GM06990 (cell line): Measurements from ENCODE around the gene HEATR3.
"Not testable (repeated sequence)": the region's sequence is repeated elsewhere in the genome, so short reads cannot be mapped to it uniquely, and the experiment has no call there.

ENCODE experiments used
- DNase-seq: peaks from one replicate; pipeline ENCODE4 v3.0.0-alpha.2; 2011; ENCODE audit not compliant: insufficient read length; ENCODE audit errors: extremely low read depth
- H3K27me3 ChIP-seq: replicated peaks from 2 replicates; pipeline ENCODE4 v1.6.0; 2011; ENCODE audit warnings: low read length; ENCODE audit not compliant: control insufficient read depth, insufficient read depth
- H3K36me3 ChIP-seq: 2 replicates; pipeline ENCODE4 v1.5.1; 2011; ENCODE audit warnings: low read length; ENCODE audit not compliant: control insufficient read depth, insufficient read depth
- H3K4me3 ChIP-seq: replicated peaks from 2 replicates; pipeline ENCODE4 v1.5.1; 2011; ENCODE audit warnings: low read depth, mild to moderate bottlenecking, control low read depth, low read length
- TF ChIP-seq, protein P1 (sequence below): IDR thresholded peaks from 2 replicates; pipeline ENCODE4 v1.5.1; 2011; ENCODE audit warnings: low read length, control low read depth, mild to moderate bottlenecking, inconsistent platforms; ENCODE audit not compliant: insufficient read depth, poor library complexity, severe bottlenecking

HEATR3 gene

DNA sequence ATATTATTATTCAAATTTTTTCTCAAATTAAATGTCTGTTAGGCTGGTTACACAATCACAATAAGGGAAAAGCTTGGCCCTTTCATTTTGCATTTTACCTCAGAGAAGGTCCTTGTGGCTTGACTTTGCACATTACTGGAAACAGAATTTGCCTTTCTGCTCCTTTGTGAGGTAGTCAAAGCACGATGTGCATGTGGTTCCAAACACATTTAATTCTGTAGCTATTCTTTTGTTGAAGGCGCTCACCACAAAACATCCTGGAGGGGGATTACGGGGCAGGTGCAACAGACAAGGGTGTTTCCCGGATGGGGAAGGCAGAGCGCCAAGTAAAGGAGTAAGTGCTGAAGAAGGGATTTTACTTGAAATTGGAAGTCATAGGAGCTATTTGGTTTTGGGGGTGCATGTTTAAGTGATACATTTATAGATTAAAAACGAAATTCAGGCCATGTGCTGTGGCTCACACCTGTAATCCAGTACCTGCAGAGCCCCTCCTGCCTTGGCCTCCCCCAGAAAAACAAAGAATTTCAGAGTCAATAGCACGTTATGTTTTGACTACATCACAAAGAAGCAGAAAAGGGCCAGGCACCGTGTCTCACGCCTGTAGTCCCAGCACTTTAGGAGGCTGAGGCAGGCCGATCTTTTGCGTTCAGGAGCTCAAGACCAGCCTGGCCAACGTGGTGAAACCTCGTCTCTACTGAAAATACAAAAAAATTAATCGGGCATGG, 56.1 kb downstream of the HEATR3 start:
- no peaks in the 10 kb centered on the region for H3K27me3 ChIP-seq
- TF ChIP-seq, protein P1, sequence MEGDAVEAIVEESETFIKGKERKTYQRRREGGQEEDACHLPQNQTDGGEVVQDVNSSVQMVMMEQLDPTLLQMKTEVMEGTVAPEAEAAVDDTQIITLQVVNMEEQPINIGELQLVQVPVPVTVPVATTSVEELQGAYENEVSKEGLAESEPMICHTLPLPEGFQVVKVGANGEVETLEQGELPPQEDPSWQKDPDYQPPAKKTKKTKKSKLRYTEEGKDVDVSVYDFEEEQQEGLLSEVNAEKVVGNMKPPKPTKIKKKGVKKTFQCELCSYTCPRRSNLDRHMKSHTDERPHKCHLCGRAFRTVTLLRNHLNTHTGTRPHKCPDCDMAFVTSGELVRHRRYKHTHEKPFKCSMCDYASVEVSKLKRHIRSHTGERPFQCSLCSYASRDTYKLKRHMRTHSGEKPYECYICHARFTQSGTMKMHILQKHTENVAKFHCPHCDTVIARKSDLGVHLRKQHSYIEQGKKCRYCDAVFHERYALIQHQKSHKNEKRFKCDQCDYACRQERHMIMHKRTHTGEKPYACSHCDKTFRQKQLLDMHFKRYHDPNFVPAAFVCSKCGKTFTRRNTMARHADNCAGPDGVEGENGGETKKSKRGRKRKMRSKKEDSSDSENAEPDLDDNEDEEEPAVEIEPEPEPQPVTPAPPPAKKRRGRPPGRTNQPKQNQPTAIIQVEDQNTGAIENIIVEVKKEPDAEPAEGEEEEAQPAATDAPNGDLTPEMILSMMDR: no peak
- no peaks in the 10 kb centered on the region for H3K36me3 ChIP-seq
- DNase-seq: peak; percentile 67
- H3K4me3 ChIP-seq: no peak overlapping the region

DNA sequence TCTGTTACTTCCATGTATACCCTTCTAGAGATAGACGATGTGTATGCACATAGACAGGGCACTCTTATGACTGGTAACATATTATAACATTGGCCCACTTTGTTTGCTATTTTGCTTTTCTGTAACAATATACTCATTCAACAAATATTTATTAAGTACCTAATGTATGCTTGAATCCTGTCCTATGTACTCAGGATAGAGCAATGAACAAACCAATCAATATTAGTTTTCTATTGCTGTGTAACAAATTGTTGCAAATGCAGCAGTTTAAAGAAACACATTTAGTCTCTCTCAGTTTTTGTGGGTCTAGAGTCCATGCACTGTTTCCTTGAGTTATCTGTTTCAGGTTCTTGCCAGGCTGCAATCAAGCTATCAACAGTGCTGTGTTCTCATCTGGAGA, 57.6 kb downstream of the HEATR3 start:
- H3K27me3 ChIP-seq: no peaks in the 10 kb centered on the region
- H3K4me3 ChIP-seq: no peak overlapping the region
- TF ChIP-seq, protein P1: no peak
- no peaks in the 10 kb centered on the region for H3K36me3 ChIP-seq
- no peak for DNase-seq

DNA sequence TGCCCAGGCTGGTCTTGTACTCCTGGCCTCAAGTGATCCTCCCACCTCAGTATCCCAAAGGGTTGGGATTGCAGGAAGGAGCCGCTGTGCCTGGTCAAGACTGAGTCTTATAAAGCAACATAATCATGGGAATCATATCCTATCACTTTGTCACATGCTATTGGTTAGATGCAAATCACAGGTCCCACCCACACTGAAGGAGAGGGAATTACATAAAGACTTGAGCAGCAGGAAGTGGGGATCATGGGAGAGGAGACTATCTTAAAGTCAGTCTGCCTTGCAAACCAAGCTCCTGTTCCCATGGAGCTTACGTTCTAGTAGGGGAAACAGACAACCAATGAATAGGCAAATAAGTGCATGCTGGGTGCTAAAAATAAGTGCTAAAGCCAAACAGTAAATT, 59.0 kb downstream of the HEATR3 start:
- H3K4me3 ChIP-seq: no peak overlapping the region
- DNase-seq: no peak
- TF ChIP-seq, protein P1: no peak
- H3K36me3 ChIP-seq: no peaks in the 10 kb centered on the region
- H3K27me3 ChIP-seq: no peaks in the 10 kb centered on the region

DNA sequence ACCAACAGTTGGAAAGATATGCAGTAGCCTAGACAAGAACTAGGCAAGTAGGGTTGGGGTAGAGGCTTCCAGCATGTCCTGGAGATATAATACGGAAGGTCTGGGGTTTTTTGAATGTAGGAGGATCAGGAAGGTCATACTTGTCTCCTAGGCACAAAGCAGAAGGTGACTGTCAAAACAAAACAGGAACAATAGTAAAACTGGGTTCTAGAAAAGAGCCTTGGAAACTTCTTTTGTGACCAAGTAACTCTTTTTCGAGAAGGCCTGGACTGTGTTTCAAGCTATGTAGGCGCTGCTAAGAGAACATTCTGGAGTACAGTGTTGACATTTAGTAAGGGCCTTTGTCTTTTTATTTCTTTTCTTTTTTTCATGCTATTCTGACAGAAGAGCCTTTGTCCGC, 60.4 kb downstream of the HEATR3 start:
- Histone ChIP-seq H3K4me3 (no peak overlapping the region), H3K36me3 (no peaks in the 10 kb centered on the region), H3K27me3 (no peaks in the 10 kb centered on the region)
- TF ChIP-seq, protein P1: no peak
- DNase-seq: no peak

DNA sequence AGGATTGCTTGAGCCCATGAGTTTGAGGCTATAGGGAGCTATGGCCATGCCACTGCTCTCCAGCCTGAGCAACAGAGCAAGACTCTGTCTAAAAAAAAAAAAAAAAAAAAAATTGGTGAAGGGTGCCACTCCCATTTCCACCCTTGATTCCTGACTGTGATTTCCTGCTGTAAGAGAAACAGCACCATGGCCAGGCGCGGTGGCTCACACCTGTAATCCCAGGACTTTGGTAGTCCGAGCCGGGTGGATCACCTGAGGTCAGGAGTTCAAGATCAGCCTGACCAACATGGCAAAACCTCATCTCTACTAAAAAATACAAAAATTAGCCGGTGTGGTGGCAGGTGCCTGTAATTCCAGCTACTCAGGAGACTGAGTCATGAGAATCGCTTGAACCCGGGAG, 66.8 kb downstream of the HEATR3 start:
- H3K4me3 ChIP-seq, H3K27me3 ChIP-seq, DNase-seq, H3K36me3 ChIP-seq: not testable (repeated sequence)

DNA sequence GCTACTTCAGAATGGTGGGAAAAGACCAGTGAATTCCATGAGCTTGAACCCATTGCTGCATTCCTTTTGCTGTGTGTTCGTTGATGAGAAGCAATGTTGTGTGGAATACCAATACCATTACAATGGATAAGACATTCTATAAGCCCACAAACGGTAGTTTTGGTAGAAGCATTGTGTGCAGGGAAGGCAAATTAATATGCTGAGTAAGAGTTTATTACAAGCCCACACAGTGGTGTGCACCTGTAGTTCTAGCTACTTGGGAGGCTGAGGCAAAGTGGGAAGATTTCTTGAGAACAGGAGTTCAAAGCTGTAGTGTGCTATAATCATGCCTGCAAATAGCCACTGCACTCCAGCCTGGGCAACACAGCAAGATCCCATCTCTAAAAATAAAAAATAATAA, 67.4 kb downstream of the HEATR3 start:
- H3K36me3 ChIP-seq: no peaks in the 10 kb centered on the region
- TF ChIP-seq, protein P1: no peak
- DNase-seq: no peak
- H3K4me3 ChIP-seq: no peak overlapping the region
- no peaks in the 10 kb centered on the region for H3K27me3 ChIP-seq
